ENCODE data around the gene GTPBP1. TPM values are rescaled to one million over a fixed set of nuclear protein-coding genes. Genes with fewer than 3 reads are reported as not detected.
A peak's percentile ranks its signal among the peaks of the same experiment; 100 is the strongest.

Gene GTPBP1
- total RNA-seq, 2 donors from 2014 or later = 42.9 to 73.5 TPM

DNA sequence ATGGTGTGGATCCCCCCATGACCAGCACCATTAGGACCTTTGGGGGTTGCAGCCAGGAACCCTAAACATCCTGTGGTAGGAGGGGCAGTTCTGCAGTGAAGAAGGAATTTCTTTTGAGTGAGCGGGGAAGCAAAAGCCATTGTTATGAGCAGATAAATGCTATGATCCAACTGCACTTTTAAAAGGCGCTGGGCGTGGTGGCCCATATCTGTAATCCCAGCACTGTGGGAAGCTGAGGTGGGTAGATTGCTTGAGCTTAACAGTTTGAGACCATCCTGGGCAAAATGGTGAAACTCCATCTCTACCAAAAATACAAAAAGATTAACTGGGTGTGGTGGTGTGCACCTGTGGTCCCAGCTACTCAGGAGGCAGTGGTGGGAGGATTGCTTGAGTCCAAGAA is 29.9 kb upstream of the GTPBP1 start:
- no peak for DNase-seq (ENCODE audit: low spot score)

DNA sequence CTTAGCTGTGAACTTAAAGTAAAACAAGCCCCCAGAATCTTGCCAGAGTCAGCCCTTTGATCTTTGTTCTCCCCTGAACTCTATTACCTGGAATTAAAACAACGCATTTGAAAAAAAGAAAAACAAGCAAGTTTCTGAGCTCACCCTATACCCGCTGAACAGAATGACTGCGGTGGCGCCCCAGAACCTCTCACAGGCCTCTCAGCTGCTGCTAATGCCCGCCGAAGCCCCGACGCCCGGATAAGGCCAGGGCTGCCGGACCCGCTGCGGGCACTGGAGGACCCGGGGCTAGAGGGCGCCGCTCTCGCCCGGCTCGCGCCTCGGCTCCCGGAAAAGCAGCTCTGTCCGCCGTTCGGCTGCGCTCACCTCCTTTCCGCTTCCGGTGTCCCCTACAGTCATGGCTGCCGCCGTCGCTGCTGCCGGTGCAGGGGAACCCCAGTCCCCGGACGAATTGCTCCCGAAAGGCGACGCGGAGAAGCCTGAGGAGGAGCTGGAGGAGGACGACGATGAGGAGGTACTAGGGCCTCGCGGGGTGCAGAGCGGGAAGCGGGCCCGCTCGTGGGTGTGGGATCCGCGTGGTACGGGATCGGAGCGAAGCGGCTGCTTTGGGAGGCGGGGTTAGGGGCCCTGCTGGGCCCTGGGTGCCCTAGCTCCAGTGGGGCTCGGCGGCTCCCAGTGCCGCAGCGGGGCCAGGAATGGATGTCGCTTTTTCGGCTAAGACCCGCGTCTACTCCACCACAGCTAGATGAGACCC is 24.0 kb upstream of the GTPBP1 start, which contains the start of gene TOMM22:
TOMM22 (plus strand) TSS at position 376 of the 754 bp plus-strand sequence; CDS start at position 398, 22 bp downstream.
- peaks cover 6 to 8% of the 10 kb centered on the region in 2 donors for H3K4me1 ChIP-seq (ENCODE audit: control insufficient read depth in 1 of 2, low read depth in 2 of 2)
- TF ChIP-seq, protein P1, sequence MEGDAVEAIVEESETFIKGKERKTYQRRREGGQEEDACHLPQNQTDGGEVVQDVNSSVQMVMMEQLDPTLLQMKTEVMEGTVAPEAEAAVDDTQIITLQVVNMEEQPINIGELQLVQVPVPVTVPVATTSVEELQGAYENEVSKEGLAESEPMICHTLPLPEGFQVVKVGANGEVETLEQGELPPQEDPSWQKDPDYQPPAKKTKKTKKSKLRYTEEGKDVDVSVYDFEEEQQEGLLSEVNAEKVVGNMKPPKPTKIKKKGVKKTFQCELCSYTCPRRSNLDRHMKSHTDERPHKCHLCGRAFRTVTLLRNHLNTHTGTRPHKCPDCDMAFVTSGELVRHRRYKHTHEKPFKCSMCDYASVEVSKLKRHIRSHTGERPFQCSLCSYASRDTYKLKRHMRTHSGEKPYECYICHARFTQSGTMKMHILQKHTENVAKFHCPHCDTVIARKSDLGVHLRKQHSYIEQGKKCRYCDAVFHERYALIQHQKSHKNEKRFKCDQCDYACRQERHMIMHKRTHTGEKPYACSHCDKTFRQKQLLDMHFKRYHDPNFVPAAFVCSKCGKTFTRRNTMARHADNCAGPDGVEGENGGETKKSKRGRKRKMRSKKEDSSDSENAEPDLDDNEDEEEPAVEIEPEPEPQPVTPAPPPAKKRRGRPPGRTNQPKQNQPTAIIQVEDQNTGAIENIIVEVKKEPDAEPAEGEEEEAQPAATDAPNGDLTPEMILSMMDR (IDR thresholded peaks at IDR 0.05) = peak; percentile 54
- H3K36me3 ChIP-seq = peaks cover 25% of the 10 kb centered on the region
- peak within 1 kb of the TSS; percentile 35 to 71 for H3K27ac ChIP-seq
- peak within 1 kb of the TSS; percentile 86 for H3K4me3 ChIP-seq
- DNase-seq (ENCODE audit: low spot score) (peak; percentile 40), ATAC-seq (ENCODE audit: insufficient number of reproducible peaks, low FRiP score, low read depth) (peak; percentile 71)
- H3K27me3 ChIP-seq (replicated peaks; ENCODE audit: insufficient read depth) = no peaks in the 10 kb centered on the region
- H3K9me3 ChIP-seq = no peaks in the 10 kb centered on the region

More for the DNA sequence above, 29.9 kb upstream of the GTPBP1 start:
- Histone ChIP-seq H3K27me3 (replicated peaks; ENCODE audit: insufficient read depth) (no peaks in the 10 kb centered on the region), H3K36me3 (peaks cover 13% of the 10 kb centered on the region), H3K27ac (no peak overlapping the region), H3K4me1 (ENCODE audit: control insufficient read depth in 1 of 2, low read depth in 2 of 2) (peaks cover 0 to 7% of the 10 kb centered on the region in 2 donors), H3K4me3 (no peak overlapping the region), H3K9me3 (no peaks in the 10 kb centered on the region)
- TF ChIP-seq, protein P1 (IDR thresholded peaks at IDR 0.05) = no peak
- ATAC-seq (ENCODE audit: insufficient number of reproducible peaks, low FRiP score, low read depth) = no peak

DNA sequence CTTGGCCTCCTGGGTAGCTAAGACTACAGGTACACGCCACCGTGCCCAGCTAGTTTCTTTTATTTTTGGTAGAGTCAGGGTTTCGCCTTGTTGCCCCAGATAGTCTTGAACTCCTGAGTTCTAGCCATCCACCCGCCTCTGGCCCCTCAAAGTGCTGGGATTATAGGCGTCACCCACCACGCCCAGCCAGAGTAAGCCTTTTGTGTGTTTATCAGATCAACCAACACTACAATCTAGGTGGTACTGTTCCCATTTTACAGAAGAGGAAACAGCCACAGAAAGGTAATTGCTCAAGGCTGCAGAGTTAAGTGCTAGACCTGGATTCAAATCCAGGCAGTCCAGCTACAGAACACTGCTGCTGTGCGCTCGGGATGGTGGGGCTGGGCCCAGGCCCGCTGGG is 20.8 kb upstream of the GTPBP1 start:
- Histone ChIP-seq H3K27ac (no peak overlapping the region), H3K4me3 (no peak overlapping the region), H3K9me3 (no peaks in the 10 kb centered on the region), H3K27me3 (replicated peaks; ENCODE audit: insufficient read depth) (no peaks in the 10 kb centered on the region), H3K36me3 (peaks cover 48% of the 10 kb centered on the region), H3K4me1 (ENCODE audit: control insufficient read depth in 1 of 2, low read depth in 2 of 2) (peaks cover 6 to 8% of the 10 kb centered on the region in 2 donors)
- no peak for ATAC-seq (ENCODE audit: insufficient number of reproducible peaks, low FRiP score, low read depth)
- no peak for DNase-seq (ENCODE audit: low spot score)
- TF ChIP-seq, protein P1 (IDR thresholded peaks at IDR 0.05) = no peak

GRCh38 chr22:38685761-38686160 is 20.0 kb upstream of the GTPBP1 start:
- Histone ChIP-seq H3K4me3 (no peak overlapping the region), H3K9me3 (no peaks in the 10 kb centered on the region), H3K27ac (no peak overlapping the region), H3K27me3 (replicated peaks; ENCODE audit: insufficient read depth) (no peaks in the 10 kb centered on the region), H3K4me1 (ENCODE audit: control insufficient read depth in 1 of 2, low read depth in 2 of 2) (peaks cover 6 to 8% of the 10 kb centered on the region in 2 donors), H3K36me3 (peaks cover 51% of the 10 kb centered on the region)
- DNase-seq (ENCODE audit: low spot score) (no peak), ATAC-seq (ENCODE audit: insufficient number of reproducible peaks, low FRiP score, low read depth) (no peak)
- TF ChIP-seq, protein P1 (IDR thresholded peaks at IDR 0.05) = no peak

GRCh38 chr22:38689651-38690050 is 16.1 kb upstream of the GTPBP1 start:
- Histone ChIP-seq H3K9me3 (no peaks in the 10 kb centered on the region), H3K36me3 (peaks cover 50% of the 10 kb centered on the region), H3K4me1 (ENCODE audit: control insufficient read depth in 1 of 2, low read depth in 2 of 2) (peaks cover 0 to 5% of the 10 kb centered on the region in 2 donors), H3K4me3 (no peak overlapping the region), H3K27ac (no peak overlapping the region), H3K27me3 (replicated peaks; ENCODE audit: insufficient read depth) (no peaks in the 10 kb centered on the region)
- ATAC-seq (ENCODE audit: insufficient number of reproducible peaks, low FRiP score, low read depth) (no peak), DNase-seq (ENCODE audit: low spot score) (no peak)
- TF ChIP-seq, protein P1 (IDR thresholded peaks at IDR 0.05) = no peak

Data from thoracic aorta (tissue), 2 donors.